SH-SY5Y (cell line): Measurements from ENCODE around the gene MTCH1.

Source experiments
- GATA2 ChIP-seq: IDR thresholded peaks from 2 replicates; pipeline ENCODE4 v1.6.1; 2011; ENCODE audit warnings: mild to moderate bottlenecking, low read depth, low read length
- GATA3 ChIP-seq: IDR thresholded peaks from 2 replicates; pipeline ENCODE4 v1.6.1; 2011; ENCODE audit warnings: low read depth, mild to moderate bottlenecking, low read length, moderate library complexity

DNA sequence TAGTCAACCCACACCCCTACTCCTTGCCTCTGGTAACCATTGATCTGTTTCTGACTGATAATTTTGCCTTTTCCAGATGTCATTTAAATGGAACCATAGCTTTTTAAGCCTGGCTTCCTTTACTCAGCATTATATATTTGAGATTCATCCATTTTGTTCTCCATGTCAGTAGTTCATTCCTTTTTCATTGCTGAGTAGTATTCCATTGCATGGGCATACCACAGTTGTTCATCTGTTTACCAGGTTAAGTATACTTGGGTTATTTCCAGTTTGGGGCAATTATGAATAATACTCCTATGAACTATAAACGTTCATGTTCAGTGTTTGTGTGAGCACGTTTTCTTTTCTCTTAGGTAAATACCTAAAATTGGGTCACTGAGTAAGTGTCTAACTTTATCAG, 44.6 kb upstream of the MTCH1 start:
- TF ChIP-seq GATA2 (no peak), GATA3 (no peak)
